H1 (cell line): ENCODE measurements around the gene SUCLG2. TPM values are rescaled to one million over a fixed set of nuclear protein-coding genes. Genes with fewer than 3 reads are reported as not detected.

Source experiments
- CTCF ChIA-PET: fragments of 300-600 bp; sonication (Branson Sonifier 250); formaldehyde crosslinking; loops from one replicate; lab custom pipeline; 2021; ENCODE audit not compliant: partially characterized antibody; lab: Charles Lee
- POLR2A ChIA-PET: fragments of 300-600 bp; sonication (Branson Sonifier 250); formaldehyde crosslinking; loops from one replicate; lab custom pipeline; 2021; ENCODE audit warnings: inconsistent platforms; ENCODE audit not compliant: partially characterized antibody; lab: Charles Lee
- DNase-seq, 2 experiments: peaks; one replicate each; pipeline versions ENCODE4 v3.0.0 to v3.0.0-alpha.2; 2010 to 2022; ENCODE audit warnings: low spot score in 2 of 2, low read depth in 1 of 2, mixed read lengths in 1 of 2
- FAIRE-seq: peaks from 2 replicates; lab custom pipeline; 2011; peaks lifted over from hg19 to GRCh38; lab: Jason Lieb, UNC
- H2AFZ ChIP-seq: 2 replicates; pipeline ENCODE4 v1.8.1; 2012; ENCODE audit warnings: low read length, inconsistent platforms
- H2AK5ac ChIP-seq: 2 replicates; pipeline ENCODE4 v1.6.1; 2013; ENCODE audit warnings: low read depth, low read length
- H2BK120ac ChIP-seq: replicated peaks from 2 replicates; pipeline ENCODE3; 2013; ENCODE audit warnings: low read depth, low read length, inconsistent platforms
- H2BK12ac ChIP-seq: 2 replicates; pipeline ENCODE4 v1.6.1; 2013; ENCODE audit warnings: low read depth, low read length
- H2BK15ac ChIP-seq: 2 replicates; pipeline ENCODE4 v1.6.1; 2013; ENCODE audit warnings: low read length
- H2BK20ac ChIP-seq: 2 replicates; pipeline ENCODE4 v1.6.1; 2013; ENCODE audit warnings: low read length
- H2BK5ac ChIP-seq: 2 replicates; pipeline ENCODE4 v1.6.1; 2013; ENCODE audit warnings: low read depth, low read length
- H3K14ac ChIP-seq: 2 replicates; pipeline ENCODE4 v1.6.1; 2013; ENCODE audit warnings: inconsistent platforms; ENCODE audit not compliant: insufficient read length
- H3K18ac ChIP-seq: 2 replicates; pipeline ENCODE4 v1.6.1; 2013; ENCODE audit warnings: low read length; ENCODE audit errors: extremely low read depth
- H3K23ac ChIP-seq: 2 replicates; pipeline ENCODE4 v1.6.1; 2013; ENCODE audit warnings: inconsistent platforms; ENCODE audit not compliant: insufficient read length
- H3K23me2 ChIP-seq: 2 replicates; pipeline ENCODE4 v1.6.1; 2013; ENCODE audit warnings: low read depth, low read length
- H3K27ac ChIP-seq: 2 replicates; pipeline ENCODE4 v1.6.1; 2011; ENCODE audit warnings: low read depth, low read length, inconsistent platforms
- H3K27me3 ChIP-seq, 4 experiments: replicated peaks in 1 of 4; 1 replicate in 1 of 4; 2 replicates in 3 of 4; pipeline versions ENCODE4 v1.6.1 to v1.8.1; 2011 to 2013; ENCODE audit warnings: low read length in 3 of 4, mild to moderate bottlenecking in 3 of 4, inconsistent platforms in 2 of 4, mixed read lengths in 2 of 4, moderate library complexity in 1 of 4; ENCODE audit not compliant: control insufficient read depth in 3 of 4, insufficient read depth in 3 of 4; ENCODE audit errors: extremely low read depth in 1 of 4
- H3K36me3 ChIP-seq, 4 experiments: 2 replicates each; pipeline versions ENCODE4 v1.6.1 to v1.8.1; 2011 to 2013; ENCODE audit warnings: mild to moderate bottlenecking in 4 of 4, low read length in 3 of 4, moderate library complexity in 2 of 4, control low read depth in 1 of 4, inconsistent platforms in 1 of 4; ENCODE audit not compliant: insufficient read depth in 4 of 4, control insufficient read depth in 2 of 4
- H3K4ac ChIP-seq: replicated peaks from 2 replicates; pipeline ENCODE3; 2013; ENCODE audit warnings: low read length, low read depth, mixed read lengths, inconsistent platforms; ENCODE audit not compliant: insufficient read length
- H3K4me1 ChIP-seq, 4 experiments: replicated peaks in 1 of 4; 1 replicate in 1 of 4; 2 replicates in 3 of 4; pipeline versions ENCODE4 v1.6.1 to v1.8.1; 2011 to 2013; ENCODE audit warnings: low read length in 3 of 4, inconsistent platforms in 2 of 4, mixed read lengths in 1 of 4; ENCODE audit not compliant: insufficient read depth in 4 of 4, control insufficient read depth in 3 of 4
- H3K4me2 ChIP-seq, 2 experiments: 2 replicates each; pipeline versions ENCODE4 v1.6.1 to v1.8.1; 2011 to 2013; ENCODE audit warnings: low read depth in 2 of 2, low read length in 2 of 2, control low read depth in 1 of 2, inconsistent platforms in 1 of 2, mild to moderate bottlenecking in 1 of 2; ENCODE audit not compliant: insufficient read depth in 1 of 2
- H3K4me3 ChIP-seq, 4 experiments: fragments of 200-600, 300-600 bp in 1 of 4; sonication (generic), shearing (Covaris generic), sonication (Bioruptor Twin) in 1 of 4; 2 replicates each; pipeline versions ENCODE4 v1.5.1 to v1.8.1; 2011 to 2016; ENCODE audit warnings: low read length in 4 of 4, low read depth in 3 of 4, control low read depth in 2 of 4, inconsistent platforms in 2 of 4, mild to moderate bottlenecking in 2 of 4, mixed read lengths in 1 of 4, moderate library complexity in 1 of 4; ENCODE audit not compliant: insufficient read depth in 2 of 4; ENCODE audit errors: extremely low read depth in 1 of 4
- H3K56ac ChIP-seq: replicated peaks from 2 replicates; pipeline ENCODE3; 2013; ENCODE audit warnings: low read depth, mild to moderate bottlenecking, mixed read lengths, low read length, inconsistent platforms; ENCODE audit not compliant: insufficient read length
- H3K79me1 ChIP-seq: 2 replicates; pipeline ENCODE4 v1.6.1; 2013; ENCODE audit warnings: low read depth, low read length, control low read depth
- H3K79me2 ChIP-seq, 2 experiments: 2 replicates each; pipeline versions ENCODE4 v1.6.1 to v1.8.1; 2012 to 2013; ENCODE audit warnings: low read length in 2 of 2, mild to moderate bottlenecking in 2 of 2, inconsistent platforms in 1 of 2; ENCODE audit not compliant: insufficient read depth in 2 of 2, control insufficient read depth in 1 of 2
- H3K9ac ChIP-seq, 4 experiments: replicated peaks in 1 of 4; 1 replicate in 1 of 4; 2 replicates in 3 of 4; pipeline versions ENCODE4 v1.6.1 to v1.8.1; 2011 to 2013; ENCODE audit warnings: low read depth in 3 of 4, low read length in 3 of 4, control low read depth in 2 of 4, mild to moderate bottlenecking in 2 of 4, moderate library complexity in 2 of 4, inconsistent platforms in 1 of 4; ENCODE audit errors: extremely low read depth in 1 of 4
- H3K9me3 ChIP-seq, 2 experiments: 2 replicates each; pipeline versions ENCODE4 v1.6.1 to v1.8.1; 2012 to 2013; ENCODE audit warnings: mild to moderate bottlenecking in 2 of 2, moderate library complexity in 2 of 2, control low read depth in 1 of 2, inconsistent platforms in 1 of 2, low read depth in 1 of 2, low read length in 1 of 2, mixed read lengths in 1 of 2; ENCODE audit not compliant: insufficient read depth in 2 of 2
- H4K20me1 ChIP-seq, 2 experiments: replicated peaks in 1 of 2; 2 replicates each; pipeline versions ENCODE3 to v1.8.1; 2011 to 2013; ENCODE audit warnings: inconsistent platforms in 2 of 2, low read length in 2 of 2, mild to moderate bottlenecking in 1 of 2; ENCODE audit not compliant: insufficient read depth in 2 of 2, control insufficient read depth in 1 of 2
- H4K5ac ChIP-seq: 2 replicates; pipeline ENCODE4 v1.6.1; 2013; ENCODE audit warnings: low read length, low read depth, mixed read lengths, inconsistent platforms; ENCODE audit not compliant: insufficient read length
- H4K8ac ChIP-seq: 2 replicates; pipeline ENCODE4 v1.8.0; 2013; ENCODE audit warnings: mild to moderate bottlenecking, moderate library complexity, low read length, inconsistent platforms; ENCODE audit not compliant: insufficient read depth; ENCODE audit errors: extremely low read depth
- H4K91ac ChIP-seq: replicated peaks from 2 replicates; pipeline ENCODE3; 2013; ENCODE audit warnings: low read length, mixed read lengths, inconsistent platforms; ENCODE audit not compliant: insufficient read length
- BACH1 ChIP-seq: IDR thresholded peaks from 2 replicates; pipeline ENCODE4 v1.6.1; 2012; ENCODE audit warnings: low read length, improper control_type of control experiment
- BRCA1 ChIP-seq: IDR thresholded peaks from 2 replicates; pipeline ENCODE4 v1.6.1; 2012; ENCODE audit warnings: low read depth, low read length, improper control_type of control experiment
- CEBPB ChIP-seq: IDR thresholded peaks from 2 replicates; pipeline ENCODE4 v1.6.1; 2012; ENCODE audit warnings: low read depth, low read length
- FOSL1 ChIP-seq: IDR thresholded peaks from 2 replicates; pipeline ENCODE4 v1.6.1; 2011; ENCODE audit warnings: mild to moderate bottlenecking, low read depth, low read length, moderate library complexity; ENCODE audit not compliant: insufficient read depth
- GABPA ChIP-seq: IDR thresholded peaks from 2 replicates; pipeline ENCODE4 v1.6.1; 2011; ENCODE audit warnings: mild to moderate bottlenecking, low read length, moderate library complexity, borderline replicate concordance; ENCODE audit not compliant: insufficient read depth
- GTF2F1 ChIP-seq: IDR thresholded peaks from 2 replicates; pipeline ENCODE4 v1.6.1; 2012; ENCODE audit warnings: low read depth, low read length, improper control_type of control experiment, borderline replicate concordance
- JUN ChIP-seq: IDR thresholded peaks from 2 replicates; pipeline ENCODE4 v1.6.1; 2011; ENCODE audit warnings: low read depth, mild to moderate bottlenecking, improper control_type of control experiment, low read length
- JUND ChIP-seq: IDR thresholded peaks from 2 replicates; pipeline ENCODE4 v1.6.1; 2011; ENCODE audit warnings: mild to moderate bottlenecking, improper control_type of control experiment, low read length
- RNF2 ChIP-seq: fragments of 200-900, 300-1000 bp; sonication (generic); IDR thresholded peaks from 2 replicates; pipeline ENCODE4 v1.7.1; 2016; ENCODE audit warnings: borderline replicate concordance, low read depth, mild to moderate bottlenecking, antibody characterized with exemption, low read length; ENCODE audit not compliant: poor library complexity, severe bottlenecking; ENCODE audit errors: missing control alignments
- RXRA ChIP-seq: IDR thresholded peaks from 2 replicates; pipeline ENCODE4 v1.6.1; 2011; ENCODE audit warnings: low read depth, mild to moderate bottlenecking, low read length, moderate library complexity; ENCODE audit not compliant: insufficient read depth
- TAF7 ChIP-seq: optimal IDR thresholded peaks from 2 replicates; pipeline ENCODE3; 2011; ENCODE audit warnings: low read depth, mild to moderate bottlenecking, inconsistent platforms, low read length, moderate library complexity, borderline replicate concordance
- WGBS, 2 experiments: shearing (Covaris generic) in 1 of 2; methylation state at CpG; one replicate each; pipeline versions ENCODE4 v1.1.6 to v1.1.7; 2013 to 2015; ENCODE audit warnings: low lambda C conversion rate in 2 of 2, mixed read lengths in 2 of 2, inconsistent platforms in 1 of 2, low coverage in 1 of 2, missing lambda C conversion rate in 1 of 2; ENCODE audit not compliant: insufficient replicate concordance in 2 of 2, insufficient coverage in 1 of 2, insufficient read length in 1 of 2; ENCODE audit errors: extremely low coverage in 1 of 2, missing lambda C conversion rate in 1 of 2; 5-methylcytosine and 5-hydroxymethylcytosine counted together
- polyA plus RNA-seq, 7 experiments: library from polyadenylated mRNA; depleted of rRNA in 3 of 7; stranded (reverse) in 5 of 7; unstranded in 2 of 7; fragments of >200 nt in 5 of 7; fragments of 200-250 nt in 2 of 7; gene quantifications; 1 replicate in 5 of 7; 2 replicates in 1 of 7; 4 replicates in 1 of 7; pipeline versions ENCODE4 v1.2.1 to v1.2.3, GENCODE V29; 2011 to 2013; ENCODE audit warnings: missing spikeins in 2 of 7, mixed read lengths in 2 of 7
- total RNA-seq: library from RNA; stranded (reverse); fragmentation: NEBNext Ultra II Directional; extraction: Animal tissue kit (Norgen Biotek cat#: 25700); gene quantifications from 2 replicates; pipeline ENCODE4 v1.2.1, GENCODE V29; 2021
- TF ChIP-seq, protein P1 (sequence below): IDR thresholded peaks from 2 replicates; pipeline ENCODE4 v1.6.1; 2012; ENCODE audit warnings: inconsistent platforms
- TF ChIP-seq, protein P2 (sequence below): IDR thresholded peaks from 2 replicates; pipeline ENCODE4 v1.6.1; 2012; ENCODE audit warnings: inconsistent platforms

The SUCLG2 gene
- total and polyA plus RNA-seq, 2 of the 8 experiments (the other 6 are each of a cell fraction or from before 2014, with no cell fraction given), result 12.9 to 46.2 TPM

DNA sequence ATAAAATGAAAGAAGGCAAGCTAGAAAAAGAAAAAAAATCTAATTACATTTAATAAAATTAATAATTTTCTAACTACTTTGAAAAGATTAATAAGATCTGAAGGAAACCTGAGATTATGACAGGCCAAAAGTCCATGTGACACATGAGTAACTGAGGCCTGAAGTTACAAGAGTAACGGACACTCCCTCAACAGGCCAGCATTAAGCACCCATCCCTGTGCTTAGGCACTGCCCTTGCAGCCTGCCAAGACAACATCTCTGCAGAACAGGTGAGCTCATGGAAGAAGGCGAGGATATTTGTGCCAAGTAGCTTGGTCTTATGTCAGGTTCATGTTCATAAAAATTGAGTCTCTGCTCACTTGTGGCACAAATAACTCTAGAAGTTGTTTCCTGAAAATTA lies 31.8 kb downstream of the SUCLG2 start:
- Histone ChIP-seq H3K36me3 (peaks cover 0 to 3% (median 0%) of the 10 kb centered on the region in 4 experiments; a peak in 1 of 8 replicates), H3K4ac (no peak overlapping the region), H4K8ac (no peak overlapping the region; the same call in 1 of the 2 replicates), H3K23me2 (no peaks in the 10 kb centered on the region), H3K4me2 (no peak overlapping the region), H3K27me3 (no peaks in the 10 kb centered on the region), H3K18ac (no peak overlapping the region), H4K5ac (no peak overlapping the region), H2AFZ (no peak overlapping the region), H3K4me3 (no peak overlapping the region), H3K9ac (no peak overlapping the region), H4K91ac (no peak overlapping the region), H3K23ac (no peak overlapping the region), H2BK5ac (no peak overlapping the region), H2BK20ac (no peak overlapping the region), H3K56ac (no peak overlapping the region), H3K79me2 (no peaks in the 10 kb centered on the region; a peak in 1 of 4 replicates), H2BK120ac (no peak overlapping the region), H3K9me3 (no peaks in the 10 kb centered on the region), H4K20me1 (peaks cover 0 to 2% of the 10 kb centered on the region in 2 experiments), H3K27ac (no peak overlapping the region), H3K14ac (no peak overlapping the region), H2BK15ac (no peak overlapping the region), H2AK5ac (no peak overlapping the region), H3K4me1 (peaks cover 0 to 7% (median 2%) of the 10 kb centered on the region in 4 experiments; a peak in 4 of 7 replicates), H2BK12ac (no peak overlapping the region), H3K79me1 (no peaks in the 10 kb centered on the region)
- DNase-seq (no peak), FAIRE-seq (no peak)
- ChIA-PET CTCF (interaction anchor here (0.6 to 1.4 kb wide), 3 partner anchors 10 to 212 kb away, joined by 3 to 4 read pairs (median 3); no protein-coding TSS in a partner anchor), POLR2A (no interaction called here)
- WGBS, 2 experiments, result 88% methylated on average over 2 of the region's 2 CpGs; no CpG with 5 or more reads in 1 of the 2 experiments
- TF ChIP-seq BRCA1, result no peak
- no peak for TF ChIP-seq GABPA
- no peak for TF ChIP-seq CEBPB
- no peak for TF ChIP-seq RNF2
- TF ChIP-seq, protein P1, sequence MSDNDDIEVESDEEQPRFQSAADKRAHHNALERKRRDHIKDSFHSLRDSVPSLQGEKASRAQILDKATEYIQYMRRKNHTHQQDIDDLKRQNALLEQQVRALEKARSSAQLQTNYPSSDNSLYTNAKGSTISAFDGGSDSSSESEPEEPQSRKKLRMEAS, result no peak
- TF ChIP-seq, protein P2, sequence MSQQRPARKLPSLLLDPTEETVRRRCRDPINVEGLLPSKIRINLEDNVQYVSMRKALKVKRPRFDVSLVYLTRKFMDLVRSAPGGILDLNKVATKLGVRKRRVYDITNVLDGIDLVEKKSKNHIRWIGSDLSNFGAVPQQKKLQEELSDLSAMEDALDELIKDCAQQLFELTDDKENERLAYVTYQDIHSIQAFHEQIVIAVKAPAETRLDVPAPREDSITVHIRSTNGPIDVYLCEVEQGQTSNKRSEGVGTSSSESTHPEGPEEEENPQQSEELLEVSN, result no peak
- no peak for TF ChIP-seq GTF2F1
- no peak for TF ChIP-seq FOSL1
- TF ChIP-seq BACH1, result no peak
- TF ChIP-seq JUN, result no peak
- TF ChIP-seq RXRA, result no peak
- no peak for TF ChIP-seq JUND
- TF ChIP-seq TAF7, result no peak
